Raji (cell line): ENCODE measurements around the gene TNFRSF21.

Source experiments
- POLR2A ChIP-seq: IDR thresholded peaks from 2 replicates; pipeline ENCODE4 v1.6.1; 2011; ENCODE audit warnings: low read depth, low read length, control low read depth; ENCODE audit not compliant: insufficient read depth

TNFRSF21 gene

DNA sequence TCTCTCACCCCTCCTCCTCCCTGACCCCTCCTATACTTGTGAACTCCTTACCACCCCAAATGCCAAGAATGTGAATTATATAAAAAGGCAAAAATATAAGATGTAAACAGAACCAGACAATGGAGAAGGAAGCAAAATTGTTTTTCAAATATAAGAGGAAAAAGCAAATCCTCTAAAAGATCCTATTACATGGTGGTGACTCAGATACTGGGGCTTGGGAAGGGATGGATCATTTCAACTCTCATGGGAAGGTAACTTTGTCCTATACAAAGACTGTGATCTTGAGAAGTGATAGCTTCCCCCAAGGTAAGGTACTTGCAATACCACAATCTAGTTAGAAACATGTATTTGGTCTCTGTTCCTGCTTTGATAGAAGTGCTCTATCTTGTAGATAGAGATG, 24.6 kb upstream of the TNFRSF21 start:
- no peak for TF ChIP-seq POLR2A

DNA sequence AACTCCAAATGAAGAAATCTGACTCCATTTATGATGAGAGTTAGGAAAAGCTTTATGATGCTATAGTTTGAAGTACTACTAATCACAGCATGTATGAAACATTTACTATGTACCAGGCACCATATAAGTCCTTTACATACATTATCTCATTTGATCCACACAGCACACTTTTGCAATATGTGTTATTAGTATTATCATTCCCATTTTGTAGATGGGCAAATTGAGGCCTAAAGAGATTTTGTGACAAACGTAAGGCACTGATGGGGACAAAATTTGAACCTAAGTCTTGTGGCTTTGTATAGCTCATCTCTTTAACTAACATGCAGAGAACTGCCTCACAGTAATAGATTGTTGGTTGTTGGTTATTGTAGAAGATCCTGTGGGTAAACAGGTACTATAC, 14.2 kb upstream of the TNFRSF21 start:
- TF ChIP-seq POLR2A = no peak

DNA sequence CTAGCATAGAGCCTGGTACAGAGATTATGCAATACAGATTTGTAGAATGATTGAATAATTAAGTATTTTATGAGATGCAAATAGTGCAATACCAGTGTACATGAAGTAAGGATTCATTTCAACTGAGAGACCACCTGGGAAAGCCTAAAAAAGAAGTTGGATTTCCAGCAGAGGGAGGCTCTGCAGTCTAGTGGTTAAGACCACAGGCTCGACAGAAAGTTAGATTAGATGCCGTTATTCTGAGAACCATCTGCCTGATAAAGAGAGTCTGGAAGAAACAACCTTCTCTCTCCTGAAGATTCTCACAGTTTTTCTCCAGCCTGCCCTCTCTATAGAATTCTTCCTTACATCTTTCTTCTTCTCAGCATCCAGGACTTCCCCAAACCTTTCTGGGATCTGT, 13.6 kb upstream of the TNFRSF21 start:
- TF ChIP-seq POLR2A = no peak

DNA sequence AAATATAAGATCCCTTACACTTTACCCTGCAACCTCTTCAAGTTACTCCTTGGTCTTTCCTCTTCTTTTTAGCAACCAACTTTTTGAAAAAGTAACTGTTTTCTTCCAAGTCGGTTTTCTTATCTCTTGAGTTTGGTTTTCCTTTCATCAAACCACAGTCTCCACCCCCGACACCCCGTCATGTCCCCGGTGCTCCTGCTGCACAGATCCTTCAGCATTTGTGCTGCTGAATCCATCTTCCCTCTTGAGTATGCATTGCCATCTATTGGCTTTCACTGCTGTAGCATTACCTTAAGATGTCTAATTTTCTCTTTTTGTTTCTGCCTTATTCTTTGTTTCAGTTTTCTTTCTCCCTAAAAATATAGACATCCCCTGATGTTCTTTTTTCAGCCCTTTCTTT, 11.9 kb upstream of the TNFRSF21 start:
- TF ChIP-seq POLR2A = no peak

DNA sequence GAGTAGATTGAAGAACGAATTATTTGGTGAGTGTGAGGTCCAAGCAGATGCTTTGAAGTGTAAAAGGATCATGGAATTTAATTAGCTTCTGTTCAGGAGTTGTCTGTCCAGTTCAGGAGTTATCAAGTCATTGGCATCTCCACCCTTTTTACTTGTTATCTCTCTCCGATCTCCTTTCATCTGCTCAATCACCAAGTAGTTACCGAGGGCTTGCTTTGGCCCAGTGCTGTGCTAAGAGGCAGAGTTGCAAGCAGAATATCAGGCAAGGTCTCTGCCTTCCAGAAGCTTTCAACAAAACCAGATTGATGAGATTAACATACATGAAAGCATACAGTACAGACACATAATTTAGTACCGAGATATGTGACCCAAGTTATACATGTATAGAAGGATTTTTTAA, 10.2 kb upstream of the TNFRSF21 start:
- TF ChIP-seq POLR2A = no peak

DNA sequence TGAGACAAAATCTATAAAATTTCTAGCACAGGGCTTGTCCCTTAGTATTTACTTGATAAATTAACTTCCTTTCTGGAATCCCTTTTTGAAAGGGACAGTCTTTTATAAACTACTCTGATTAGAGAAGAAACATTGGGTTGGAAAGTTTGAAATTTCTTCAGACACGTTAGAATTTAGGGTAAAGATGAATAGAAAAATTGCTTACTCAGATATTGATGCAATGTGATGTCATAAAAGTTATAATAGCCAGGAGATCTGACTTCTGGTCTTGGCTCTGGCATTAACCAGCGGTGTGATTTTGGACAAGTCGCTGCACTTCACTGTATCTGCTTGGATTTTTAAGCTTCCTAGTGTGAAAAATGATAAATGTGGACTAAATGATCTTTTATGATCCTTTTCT, 9.7 kb upstream of the TNFRSF21 start:
- TF ChIP-seq POLR2A = no peak

DNA sequence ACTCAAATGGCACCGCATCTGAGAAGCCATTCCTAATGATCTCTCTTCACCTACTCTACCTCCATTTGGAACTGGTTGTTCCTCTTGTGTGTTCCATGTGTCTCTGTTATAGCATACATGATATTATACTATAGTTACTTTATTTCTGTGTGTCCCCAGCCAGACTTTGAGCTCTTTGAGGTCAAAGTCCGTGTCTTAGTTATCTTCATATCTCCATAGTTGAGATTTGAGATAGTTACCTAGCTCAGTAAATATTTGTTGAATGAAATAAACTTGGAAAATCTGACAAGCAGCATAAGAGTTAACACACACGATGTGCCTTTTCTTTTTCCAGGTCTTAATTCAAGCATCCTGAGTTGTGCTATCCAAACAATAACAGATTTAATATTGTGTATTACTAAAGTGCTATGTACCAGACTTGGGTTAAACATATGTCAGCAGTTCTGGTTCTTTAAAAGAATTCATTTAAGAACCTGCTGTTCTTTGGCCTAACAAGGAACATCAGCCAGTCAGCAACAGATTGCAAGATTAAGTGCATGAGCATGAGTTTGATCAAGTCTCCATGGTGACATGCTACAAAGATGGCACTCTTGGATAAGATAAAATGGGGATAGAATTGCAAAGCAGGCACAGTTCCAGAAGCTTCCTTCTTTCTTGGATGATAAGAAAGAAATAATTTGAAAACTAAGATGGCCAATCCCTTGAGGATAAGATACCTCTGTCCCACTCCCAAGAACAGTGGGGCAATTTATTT, 8.7 kb upstream of the TNFRSF21 start:
- TF ChIP-seq POLR2A = no peak

DNA sequence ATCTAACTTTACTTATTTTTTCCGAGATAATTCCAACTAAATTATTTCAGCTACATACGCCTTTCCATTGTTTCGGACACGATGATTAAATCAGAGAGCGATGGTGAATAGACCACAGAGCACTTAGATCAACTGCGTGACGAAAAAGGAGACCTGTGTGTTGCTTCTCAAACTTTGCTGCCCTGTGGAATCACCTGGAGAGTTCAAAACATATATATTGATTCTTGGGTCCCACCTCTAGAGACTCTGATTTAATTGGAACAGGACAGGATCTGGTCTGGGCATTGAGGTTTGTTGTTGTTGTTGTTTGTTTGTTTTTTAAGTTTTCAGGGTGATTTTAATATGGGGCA, 401 bp upstream of the TNFRSF21 start:
- TF ChIP-seq POLR2A = no peak

DNA sequence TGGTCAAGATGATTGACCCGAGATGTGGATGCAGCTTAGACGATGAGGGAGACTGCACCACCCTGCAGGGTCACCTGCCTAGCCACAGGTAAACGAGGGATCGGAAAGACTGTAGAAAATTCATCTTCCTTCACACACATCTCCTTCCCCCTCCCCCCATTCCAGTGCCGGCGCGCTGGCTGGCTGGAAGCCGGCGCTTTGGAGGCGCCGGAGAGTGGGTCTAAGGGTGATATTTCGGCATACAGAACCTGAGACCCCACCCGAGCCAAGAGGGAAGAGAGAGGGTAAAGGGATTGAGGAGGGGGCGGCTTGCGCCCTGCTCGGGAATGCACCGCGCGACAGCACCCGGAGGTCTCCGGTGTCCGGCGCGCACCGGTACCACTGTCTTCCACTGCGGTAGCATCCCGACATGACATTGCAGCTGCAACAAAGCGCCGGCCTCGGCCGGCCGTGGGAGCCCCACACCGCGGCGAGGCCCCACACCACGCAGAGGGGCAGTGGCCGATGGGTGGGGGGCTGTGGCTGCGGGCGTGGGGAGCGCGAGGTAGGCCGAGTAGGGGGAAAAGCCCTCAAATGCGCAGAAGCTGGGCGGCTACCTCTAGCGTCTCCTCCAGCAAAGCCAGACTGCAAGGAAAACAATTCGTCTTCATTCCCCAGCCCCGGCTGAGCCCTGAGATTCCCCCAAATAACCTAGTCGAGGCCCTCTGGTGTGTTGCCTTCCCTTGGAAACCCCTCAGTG, 984 bp downstream of the TNFRSF21 start:
- no peak for TF ChIP-seq POLR2A

DNA sequence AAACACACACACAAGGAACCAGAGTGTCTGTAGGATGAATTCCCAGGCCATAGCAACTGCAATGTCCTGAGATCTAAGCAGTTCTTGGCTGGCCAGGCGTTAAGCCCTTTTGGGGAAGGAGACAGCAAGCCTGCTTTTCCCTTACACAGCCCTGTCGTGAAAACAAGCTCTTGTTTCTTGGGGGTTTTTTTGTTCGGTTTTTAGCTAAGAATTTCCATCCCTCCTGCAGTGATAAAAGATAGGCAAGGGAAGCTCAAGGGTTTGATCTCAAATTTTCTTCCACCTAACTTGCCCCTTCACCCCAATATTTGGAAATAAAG, 1.5 kb downstream of the TNFRSF21 start:
- no peak for TF ChIP-seq POLR2A

DNA sequence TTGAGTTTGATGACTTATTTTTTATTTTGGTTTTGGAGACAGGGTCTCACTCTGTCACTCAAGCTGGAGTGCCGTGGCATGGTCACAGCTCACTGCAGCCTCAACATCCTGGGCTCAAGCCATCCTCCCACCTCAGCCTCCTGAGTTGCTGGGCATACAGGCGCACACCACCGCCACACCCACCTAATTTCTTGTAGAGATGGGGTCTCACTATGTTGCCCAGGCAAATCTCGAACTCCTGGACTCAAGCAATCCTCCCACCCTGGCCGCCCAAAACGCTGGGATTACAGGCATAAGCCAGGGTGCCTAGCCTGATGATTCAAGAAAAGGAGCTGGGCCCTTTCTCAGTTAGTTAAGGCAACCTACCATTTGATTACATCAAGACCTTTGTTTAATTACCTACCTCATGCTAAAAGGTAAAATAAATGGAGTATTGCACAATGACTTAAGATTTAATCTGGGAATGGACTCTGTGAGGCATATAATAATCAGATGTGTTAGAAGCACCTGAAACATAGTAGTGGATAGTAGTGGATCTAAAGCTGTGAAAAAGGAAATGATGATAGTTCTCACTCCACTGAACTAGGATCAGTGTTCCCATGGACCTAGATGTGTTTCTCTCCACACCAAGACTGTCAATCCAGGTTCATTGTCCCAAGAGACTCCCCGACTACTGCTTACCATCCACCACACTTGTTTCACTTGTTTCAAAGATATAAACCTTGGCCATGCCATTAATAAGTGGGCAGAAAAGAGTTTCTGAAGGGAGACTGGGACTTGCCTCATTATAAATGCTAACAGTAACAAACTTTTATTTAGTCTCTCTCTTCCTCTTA, 2.1 kb downstream of the TNFRSF21 start:
- TF ChIP-seq POLR2A = no peak

DNA sequence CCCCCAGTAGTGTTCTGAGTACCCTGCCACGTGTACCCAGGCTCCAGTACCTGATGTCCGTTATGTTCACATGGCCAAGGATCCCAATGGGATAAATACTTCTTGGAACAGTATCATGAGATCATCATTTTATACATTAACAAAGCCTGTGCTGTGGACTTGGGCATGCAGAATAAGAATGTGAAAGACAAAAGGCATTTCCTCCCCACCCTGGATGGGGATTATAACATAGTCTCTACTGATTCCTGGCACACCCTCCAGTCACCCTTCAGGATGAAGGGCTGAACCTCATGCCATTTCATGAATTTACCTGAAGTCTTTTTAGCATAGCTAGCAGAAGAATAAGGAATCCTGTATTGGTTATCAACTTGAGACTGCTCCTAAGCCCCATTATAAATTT, 2.8 kb downstream of the TNFRSF21 start:
- TF ChIP-seq POLR2A = no peak

DNA sequence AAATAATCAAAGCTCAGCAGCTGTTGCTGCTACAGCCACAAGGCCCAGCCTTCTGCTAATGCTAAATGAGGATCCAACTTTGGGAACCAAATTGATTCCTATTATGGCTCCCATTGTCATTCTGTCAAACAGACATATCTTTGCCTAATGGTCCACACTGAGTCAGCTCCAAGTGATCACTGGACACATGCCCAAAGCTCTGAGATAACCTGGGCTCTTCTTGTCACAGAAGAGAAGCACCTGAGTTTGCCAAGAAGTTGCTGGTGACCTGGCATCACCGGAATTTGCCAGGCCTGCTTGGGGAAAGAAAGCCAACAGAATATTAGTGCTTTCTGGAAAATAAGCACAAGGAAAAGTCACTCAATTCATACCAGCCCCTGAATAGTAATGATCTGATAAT, 5.8 kb downstream of the TNFRSF21 start:
- no peak for TF ChIP-seq POLR2A

DNA sequence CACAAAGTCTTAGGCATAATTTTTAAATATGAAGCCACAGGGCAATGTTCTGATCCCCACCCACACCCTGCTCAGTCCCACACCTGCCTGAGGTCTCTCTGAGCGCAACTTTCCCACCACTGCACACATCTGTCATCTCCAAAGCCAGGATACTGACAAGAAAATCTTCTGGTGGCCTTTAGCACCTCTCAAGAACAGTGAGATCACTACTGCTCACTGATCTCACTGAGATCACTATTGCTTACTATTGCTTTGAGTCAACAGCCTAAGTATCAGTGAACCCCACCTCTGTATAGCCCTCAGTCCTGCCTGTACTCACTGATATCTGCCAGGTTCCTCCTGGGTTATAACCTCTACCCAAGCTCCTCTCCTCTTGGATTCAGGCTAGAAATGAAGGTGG, 6.4 kb downstream of the TNFRSF21 start:
- TF ChIP-seq POLR2A = no peak

DNA sequence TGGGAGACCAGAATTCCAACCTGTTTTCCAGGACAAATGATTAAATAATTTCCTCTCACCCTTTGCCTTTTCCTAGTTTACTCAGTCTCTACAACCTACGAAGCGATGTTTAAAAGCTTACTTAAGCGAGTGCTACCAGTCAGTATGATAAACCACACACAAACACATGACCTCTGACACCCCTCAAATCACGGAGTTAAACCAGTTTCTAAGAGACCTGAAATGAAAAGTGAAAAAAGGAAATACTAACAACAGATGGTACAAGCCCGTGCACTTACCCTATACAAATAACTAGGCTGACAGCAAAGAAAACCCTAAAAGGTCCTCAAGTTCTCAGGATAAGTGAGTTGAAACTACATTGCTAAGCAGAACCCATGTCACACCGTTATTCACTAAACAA, 7.7 kb downstream of the TNFRSF21 start:
- TF ChIP-seq POLR2A = no peak

DNA sequence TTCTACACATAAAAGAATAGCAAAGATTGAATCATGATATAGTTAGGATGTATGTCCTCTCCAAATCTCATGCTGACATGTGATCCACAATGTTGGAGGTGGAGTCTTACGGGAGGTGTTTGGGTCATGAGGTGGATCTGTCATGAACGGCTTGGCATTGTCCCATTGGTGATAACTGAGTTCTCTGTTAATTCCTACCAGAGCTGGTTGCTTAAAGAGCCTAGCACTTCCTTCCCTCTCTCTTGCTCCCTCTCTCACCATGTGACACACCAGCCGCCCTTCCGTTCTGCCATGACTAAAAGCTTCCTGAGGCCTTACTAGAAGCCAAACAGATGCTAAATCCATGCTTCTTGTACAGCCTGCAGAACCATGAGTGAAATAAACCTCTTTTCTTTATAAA, 8.3 kb downstream of the TNFRSF21 start:
- TF ChIP-seq POLR2A = no peak

DNA sequence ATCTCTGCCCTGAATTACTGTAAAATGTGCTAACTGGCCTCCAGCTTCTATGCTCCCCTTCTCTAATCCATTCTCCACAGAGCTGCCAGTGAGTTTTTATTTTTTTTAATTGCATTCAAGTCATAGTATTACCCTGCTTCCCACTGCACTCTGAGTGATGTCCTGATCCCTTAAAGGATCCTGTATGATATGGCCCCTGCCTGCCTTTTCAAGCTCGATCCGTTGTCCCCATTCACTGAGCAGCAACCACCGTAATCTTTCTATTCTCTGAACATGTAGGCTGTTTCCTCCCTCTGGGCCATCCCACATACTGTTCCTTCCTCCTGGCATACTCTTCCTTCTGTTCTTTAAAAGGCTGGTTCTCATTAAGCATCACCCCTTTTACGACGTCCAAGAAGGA, 9.3 kb downstream of the TNFRSF21 start:
- TF ChIP-seq POLR2A = no peak

DNA sequence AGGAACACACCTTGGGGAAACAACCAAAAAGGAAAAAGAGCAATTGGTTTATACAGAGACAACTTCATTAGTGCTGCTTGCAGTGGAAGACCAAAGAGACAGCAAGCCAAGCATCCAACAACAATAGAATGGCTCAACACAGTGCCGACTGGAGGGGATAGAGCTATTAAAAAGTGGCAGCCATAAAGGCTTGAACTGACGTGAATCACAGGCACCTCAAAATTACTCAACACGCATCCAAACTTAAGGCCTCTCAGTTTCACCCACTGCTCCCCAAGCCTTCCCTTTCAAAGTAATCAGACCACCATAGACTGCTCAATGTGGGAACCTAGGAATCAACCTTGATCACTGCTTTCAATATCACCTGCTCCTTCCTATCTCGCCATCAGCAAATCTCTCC, 9.7 kb downstream of the TNFRSF21 start:
- no peak for TF ChIP-seq POLR2A
